Stimulated activated naive CD4-positive, alpha-beta T cell treated with Interleukin-2 at 50 U/mL for 16 hours (primary cell): ENCODE results near the gene RAB11FIP3.
"Not testable (repeated sequence)": the region's sequence is repeated elsewhere in the genome, so short reads cannot be mapped to it uniquely, and the experiment has no call there.

Experiments used
- DNase-seq: peaks from one replicate; lab custom pipeline; 2025; lab: John Stamatoyannopoulos, UW

Gene RAB11FIP3

GRCh38 chr16:425082-425718, at the start of gene RAB11FIP3:
Gene RAB11FIP3, plus strand, starts transcription at chr16:425649. Its CDS starts 358 bp downstream, at chr16:426007.
- peak; percentile 78 for DNase-seq

DNA sequence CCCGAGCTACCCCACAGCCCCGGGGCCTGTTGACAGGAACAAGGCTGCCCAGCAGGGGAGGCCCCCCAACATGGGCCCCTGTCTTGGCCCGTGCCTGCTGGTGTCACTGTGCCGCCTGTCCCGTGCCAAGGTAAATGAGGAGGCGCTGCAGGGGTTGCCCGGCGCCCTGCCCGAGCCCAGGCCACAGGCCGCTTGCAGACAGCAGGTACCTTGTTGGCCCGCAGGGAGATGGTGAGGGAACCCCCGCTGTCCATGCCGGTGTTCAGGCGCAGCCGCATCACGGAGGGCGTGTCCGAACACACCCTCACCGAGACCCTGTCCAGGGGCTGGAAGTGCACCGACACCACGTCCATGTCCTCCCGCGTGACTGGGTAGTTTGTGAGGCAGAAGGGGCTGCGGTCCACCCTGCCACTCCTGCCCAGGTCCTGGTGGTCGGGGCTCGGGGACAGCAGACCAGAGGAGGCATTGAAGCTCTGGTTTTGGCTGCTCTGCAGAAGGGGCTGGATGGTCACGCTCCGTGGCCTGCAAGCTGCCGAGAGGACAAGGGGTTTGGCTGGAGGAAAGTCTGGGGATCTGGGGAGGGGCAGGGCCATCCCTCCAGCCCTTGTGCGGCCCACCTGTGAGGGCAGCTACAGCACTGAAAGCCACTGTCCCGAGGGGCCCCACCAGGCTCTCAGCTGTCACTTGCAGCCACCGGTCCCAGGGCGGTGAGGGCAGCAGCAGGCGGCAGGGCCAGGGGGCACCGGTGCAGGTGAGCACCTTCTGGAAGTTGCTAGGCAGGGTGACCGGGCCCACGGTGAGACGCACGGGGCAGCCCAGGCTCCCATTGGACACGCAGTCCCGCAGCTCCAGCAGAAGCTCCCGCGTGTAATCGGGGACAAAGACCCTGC, 49.3 kb upstream of the RAB11FIP3 start:
- no peak for DNase-seq

- DNase-seq, result no peak
Measured at GRCh38 chr16:376817-377418, 48.5 kb upstream of the RAB11FIP3 start.

- DNase-seq, result no peak
Measured at GRCh38 chr16:377419-377951, 48.0 kb upstream of the RAB11FIP3 start.

DNA sequence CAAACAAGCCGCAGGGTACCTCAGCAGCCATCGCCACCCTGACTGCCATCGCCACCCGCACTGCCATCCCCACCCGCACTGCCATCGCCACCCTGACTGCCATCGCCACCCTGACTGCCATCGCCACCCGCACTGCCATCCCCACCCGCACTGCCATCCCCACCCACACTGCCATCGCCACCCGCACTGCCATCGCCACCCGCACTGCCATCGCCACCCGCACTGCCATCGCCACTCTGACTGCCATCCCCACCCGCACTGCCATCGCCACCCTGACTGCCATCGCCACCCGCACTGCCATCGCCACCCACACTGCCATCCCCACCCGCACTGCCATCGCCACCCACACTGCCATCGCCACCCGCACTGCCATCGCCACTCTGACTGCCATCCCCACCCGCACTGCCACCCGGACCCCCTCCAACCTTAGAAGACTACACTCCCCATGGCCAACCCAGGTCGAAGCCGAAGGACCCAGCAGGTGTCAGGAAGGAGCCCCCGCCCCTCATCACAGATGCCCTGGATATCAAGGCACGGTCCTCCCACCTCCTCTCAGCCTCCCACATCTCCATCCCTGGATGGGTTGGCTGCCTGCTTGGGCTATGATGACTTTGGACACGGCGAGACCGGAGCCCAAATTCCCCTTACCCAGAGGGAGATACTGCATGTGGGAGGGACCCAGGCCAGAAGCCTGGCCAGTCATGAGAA, 47.2 kb upstream of the RAB11FIP3 start:
- DNase-seq, result not testable (repeated sequence)

GRCh38 chr16:378821-379182, 46.6 kb upstream of the RAB11FIP3 start:
- DNase-seq, result no peak

DNA sequence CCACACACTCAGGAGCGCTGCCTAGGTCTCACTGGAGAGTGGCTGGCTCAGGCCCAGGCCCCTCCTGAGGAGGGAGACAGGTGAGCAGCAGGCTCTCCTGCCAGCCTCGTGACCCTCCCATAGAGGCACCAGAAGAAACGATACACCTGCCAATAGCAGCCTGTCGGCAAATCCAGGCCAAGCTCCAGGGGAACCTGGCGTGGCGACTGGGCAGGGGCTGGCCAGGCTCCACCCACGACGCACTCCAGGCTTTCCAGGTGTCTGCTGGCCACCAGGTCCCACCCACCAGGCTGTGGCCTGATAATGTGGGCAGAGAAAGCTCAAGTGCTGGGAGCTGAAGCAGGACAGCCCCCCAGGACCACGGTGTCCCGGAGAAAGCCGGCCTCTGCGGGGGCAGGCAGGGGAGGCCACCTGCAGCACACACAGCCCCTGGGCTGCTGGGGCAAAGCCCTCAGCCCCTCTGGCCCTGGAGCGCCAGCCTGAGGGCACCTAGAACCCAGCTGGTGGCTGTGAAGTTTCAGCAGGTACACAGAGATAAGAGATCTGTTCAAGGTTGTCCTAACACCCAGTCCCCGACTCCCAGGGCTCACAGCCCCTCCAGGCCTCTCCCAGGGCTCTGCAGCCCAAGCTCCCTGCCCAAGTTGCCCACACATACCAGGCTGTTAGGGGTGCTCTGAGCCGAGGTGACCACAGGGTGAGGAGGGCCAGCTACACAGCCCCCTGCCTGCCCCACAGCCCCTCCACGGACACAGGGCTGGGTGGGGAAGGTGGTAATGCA, 46.1 kb upstream of the RAB11FIP3 start:
- no peak for DNase-seq

DNA sequence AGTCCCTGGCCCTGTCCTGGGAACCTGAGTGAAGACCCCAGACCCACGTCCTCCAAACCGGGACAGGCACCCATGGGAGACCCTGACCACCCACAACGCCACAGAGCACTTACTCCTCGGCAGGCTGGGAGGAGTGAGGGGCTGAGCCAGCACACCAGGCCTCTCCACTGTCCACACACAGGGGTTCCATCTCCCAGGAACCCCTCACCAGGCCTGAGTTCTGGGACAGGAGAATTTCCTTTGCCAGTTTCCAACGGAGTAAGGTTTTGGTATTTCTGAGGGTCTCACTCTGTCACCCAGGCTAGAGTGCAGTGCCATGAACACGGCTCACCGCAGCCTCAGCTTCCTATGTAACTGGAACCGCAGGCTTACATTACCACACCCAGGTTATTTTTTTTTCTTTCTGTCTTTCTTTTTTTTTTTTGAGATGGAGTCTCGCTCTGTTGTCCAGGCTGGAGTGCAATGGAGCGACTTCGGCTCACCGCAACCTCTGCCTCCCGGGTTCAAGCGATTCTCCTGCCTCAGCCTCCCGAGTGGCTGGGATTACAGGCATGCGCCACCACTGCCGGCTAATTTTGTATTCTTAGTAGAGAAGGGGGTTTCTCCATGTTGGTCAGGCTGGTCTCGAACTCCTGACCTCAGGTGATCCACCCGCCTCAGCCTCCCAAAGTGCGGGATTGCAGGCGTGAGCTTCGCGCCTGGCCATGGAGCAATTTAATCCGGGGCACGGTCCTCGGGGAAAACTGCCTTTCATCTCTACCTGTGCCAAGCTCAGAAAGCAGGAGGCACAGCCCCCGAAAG, 45.3 kb upstream of the RAB11FIP3 start:
- no peak for DNase-seq

DNA sequence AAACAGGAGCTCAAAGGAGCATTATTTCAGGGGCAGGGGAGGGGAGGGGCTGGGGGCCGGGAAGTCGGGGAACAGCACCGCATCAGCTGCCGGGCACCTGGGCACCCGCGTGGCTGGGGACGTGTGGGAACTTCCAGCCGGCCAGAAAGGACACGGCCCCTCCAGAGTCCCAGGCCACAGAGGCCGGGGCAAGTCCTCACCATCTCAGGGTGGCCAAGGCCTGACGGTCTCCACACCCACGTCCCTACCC, 44.8 kb upstream of the RAB11FIP3 start:
- DNase-seq, result no peak

DNA sequence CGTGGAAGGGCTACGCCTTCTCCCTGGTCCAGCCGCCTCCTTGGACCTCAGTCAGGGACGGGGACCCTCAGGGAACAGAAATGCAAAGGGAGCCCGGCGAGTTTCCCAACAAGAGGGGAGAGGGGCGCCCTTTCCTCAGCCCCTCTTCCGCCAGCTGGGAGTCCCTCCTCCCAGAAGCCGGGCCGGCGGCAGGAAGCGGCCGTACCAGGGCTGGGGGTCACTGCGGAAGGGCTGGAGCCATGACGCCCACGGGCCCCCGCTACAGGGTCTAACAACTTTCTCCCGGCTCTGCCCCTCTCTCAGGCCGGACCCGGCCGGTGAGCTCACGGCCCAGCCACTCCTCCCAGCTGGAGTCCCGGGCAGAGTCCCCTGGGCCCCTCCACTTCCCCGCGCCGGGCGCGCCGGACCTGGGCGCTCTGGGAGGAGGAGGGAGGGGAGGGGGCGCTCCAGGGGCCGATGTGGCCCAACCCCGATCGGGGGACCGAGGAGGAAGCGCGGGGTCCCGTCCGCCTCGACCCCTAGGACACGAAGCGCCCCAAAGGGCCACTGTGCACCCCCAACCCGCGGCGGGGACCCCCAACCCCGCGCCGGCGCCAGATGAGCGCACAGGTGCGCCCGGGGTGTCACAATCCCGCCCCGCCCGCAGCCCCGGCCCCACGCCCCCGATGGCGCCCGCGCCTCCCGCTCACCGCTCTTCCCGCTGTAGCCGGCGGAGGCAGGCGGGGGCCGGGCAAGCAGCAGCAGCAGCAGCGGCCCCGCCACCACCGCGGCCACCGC, 44.2 kb upstream of the RAB11FIP3 start:
- DNase-seq, result no peak

DNA sequence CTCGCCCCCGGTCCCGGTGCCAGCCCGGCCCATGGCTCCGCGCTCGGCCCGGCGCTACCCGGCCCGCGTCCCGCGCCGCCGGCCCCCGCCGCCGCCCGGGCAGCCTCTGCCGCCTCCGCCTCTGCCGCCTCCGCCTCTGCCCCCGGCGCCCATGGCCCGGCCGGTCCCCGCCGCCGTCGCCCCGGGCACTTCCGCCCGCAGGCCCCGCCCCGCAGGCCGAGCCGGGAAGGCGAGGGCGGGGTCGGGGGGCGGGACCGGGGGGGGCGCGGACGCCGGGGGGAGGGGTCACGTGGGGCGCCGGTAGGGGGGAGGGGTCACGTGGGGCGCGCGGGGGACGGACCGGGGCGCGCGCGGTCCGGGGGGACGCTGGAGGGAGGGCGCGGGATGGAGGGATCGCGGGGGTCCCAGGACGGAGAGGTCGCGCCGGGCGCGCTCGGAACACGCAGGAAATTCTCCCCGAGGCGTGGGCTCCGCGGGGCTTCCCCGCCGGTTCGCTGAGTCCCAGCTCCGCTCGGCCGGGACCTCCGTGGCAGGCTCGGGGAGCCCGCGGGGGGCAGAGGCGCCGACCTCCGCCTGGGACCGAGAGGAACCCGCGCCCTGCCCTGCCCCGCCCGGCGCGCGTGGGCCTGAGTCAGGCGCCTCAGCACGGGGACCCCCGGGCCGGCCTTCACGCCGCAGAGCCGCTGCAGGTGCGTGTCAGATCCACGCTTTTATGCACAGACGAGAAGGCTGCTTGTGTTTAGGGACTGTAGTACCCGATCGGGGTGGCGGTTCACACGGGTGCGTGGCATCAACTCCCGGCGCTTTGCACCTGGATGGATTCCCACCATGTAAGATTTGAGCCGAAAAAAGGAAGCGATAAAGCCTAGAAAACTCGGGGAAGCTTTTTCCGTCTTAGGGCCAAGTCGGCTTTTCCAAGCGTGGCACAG, 43.4 kb upstream of the RAB11FIP3 start, which contains the start of gene PGAP6:
TSS of gene PGAP6 (minus strand) at position 190 of the 929 bp plus-strand sequence. CDS start at position 33, 157 bp downstream.
- peak; percentile 60 for DNase-seq

DNA sequence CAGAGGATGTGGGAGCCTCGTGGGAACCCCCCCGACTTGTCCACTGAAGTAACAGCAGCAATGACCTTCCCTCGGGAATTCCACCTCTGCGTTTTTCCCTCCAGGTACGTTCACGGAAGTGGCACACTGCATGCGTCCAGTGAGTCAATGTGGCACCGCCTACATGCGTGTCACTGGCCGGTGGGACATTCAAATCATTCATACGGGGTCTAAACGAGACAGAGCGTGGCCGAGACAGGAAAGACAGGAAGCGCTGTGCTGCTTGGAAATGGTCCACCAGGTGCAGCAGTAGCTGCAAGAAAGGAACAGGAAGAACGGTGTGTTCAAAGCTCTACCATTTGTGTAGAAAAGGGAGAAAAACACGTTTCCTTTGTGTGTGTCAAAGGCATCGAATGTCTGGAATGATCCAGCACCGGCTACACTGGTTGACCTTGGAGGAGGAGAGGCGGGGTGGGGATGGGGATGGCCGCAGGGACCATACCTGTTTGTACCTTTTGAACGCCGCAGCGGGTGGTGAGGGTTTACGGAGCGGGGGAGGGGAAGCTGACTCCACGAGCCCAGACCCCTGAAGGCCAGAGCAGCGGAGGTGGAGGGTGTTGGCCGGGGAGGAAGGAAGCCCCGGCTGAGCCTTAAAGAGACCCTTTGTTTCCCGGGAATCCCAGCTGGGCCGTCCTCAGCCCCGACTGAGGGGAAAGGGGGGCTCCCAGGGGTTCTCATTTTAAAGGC, 42.0 kb upstream of the RAB11FIP3 start:
- DNase-seq, result peak; percentile 37

DNA sequence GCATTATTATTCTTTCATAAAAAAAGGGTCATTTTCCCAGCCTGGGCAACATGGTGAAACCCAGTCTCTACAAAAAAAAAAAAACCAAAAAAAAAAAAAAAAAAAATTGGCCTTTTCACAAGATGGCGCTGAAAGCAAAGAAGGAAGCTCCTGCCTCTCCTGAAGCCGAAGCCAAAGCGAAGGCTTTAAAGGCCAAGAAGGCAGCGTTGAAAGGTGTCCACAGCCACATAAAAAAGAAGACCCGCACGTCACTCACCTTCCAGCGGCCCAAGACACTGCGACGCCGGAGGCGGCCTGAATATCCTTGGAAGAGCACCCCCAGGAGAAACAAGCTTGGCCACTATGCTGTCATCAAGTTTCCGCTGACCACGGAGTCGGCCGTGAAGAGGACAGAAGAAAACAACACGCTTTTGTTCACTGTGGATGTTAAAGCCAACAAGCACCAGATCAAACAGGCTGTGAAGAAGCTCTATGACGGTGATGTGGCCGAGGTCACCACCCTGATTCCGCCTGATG, 38.8 kb upstream of the RAB11FIP3 start:
- no peak for DNase-seq

- not testable (repeated sequence) for DNase-seq
Measured at GRCh38 chr16:387761-388666, 37.4 kb upstream of the RAB11FIP3 start.

DNA sequence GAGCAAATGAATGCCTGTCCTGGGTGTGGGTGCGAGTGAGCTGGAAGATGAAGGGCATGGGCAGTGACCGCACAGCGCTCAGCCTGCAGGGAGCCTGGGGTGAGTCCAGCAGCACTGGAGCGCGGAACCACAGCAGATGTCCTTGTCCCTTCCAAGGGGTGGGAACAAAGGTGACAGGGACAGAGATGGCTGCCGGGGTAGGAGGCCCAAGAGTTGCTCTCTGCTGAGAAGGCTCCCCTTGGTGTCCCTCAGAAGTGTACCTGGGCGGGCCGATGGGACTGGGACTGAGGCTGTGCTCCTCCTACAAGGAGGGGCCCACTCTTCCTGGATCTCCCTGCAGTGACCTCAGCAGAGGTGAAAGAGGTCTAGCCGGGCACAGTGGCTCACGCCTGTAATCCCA, 36.1 kb upstream of the RAB11FIP3 start:
- DNase-seq, result no peak

- peak; percentile 82 for DNase-seq
Measured at GRCh38 chr16:391885-392335, 33.5 kb upstream of the RAB11FIP3 start.
